BJ (cell line): ENCODE measurements around the gene RABAC1. TPM values are rescaled to one million over a fixed set of nuclear protein-coding genes. Genes with fewer than 3 reads are reported as not detected.
"Not testable (repeated sequence)": the region's sequence is repeated elsewhere in the genome, so short reads cannot be mapped to it uniquely, and the experiment has no call there.

ENCODE experiments used
- CTCF ChIA-PET: fragments of 350-600 bp; formaldehyde crosslinking; extraction: SDS; loops from one replicate; lab custom pipeline; 2021; ENCODE audit warnings: antibody characterized with exemption, inconsistent platforms; lab: Yijun Ruan, JAX
- POLR2A ChIA-PET: fragments of 300-600 bp; sonication (Branson Sonifier 250); formaldehyde crosslinking; extraction: SDS; loops from one replicate; lab custom pipeline; 2021; ENCODE audit warnings: antibody characterized with exemption; lab: Charles Lee
- DNase-seq: peaks from one replicate; pipeline ENCODE4 v3.0.0-alpha.2; 2011; ENCODE audit warnings: low read depth
- H3K27me3 ChIP-seq: 2 replicates; pipeline ENCODE4 v1.6.0; 2011; ENCODE audit warnings: low read length; ENCODE audit not compliant: control insufficient read depth, insufficient read depth
- H3K36me3 ChIP-seq: 2 replicates; pipeline ENCODE4 v1.5.1; 2011; ENCODE audit warnings: low read length; ENCODE audit not compliant: control insufficient read depth, insufficient read depth
- H3K4me3 ChIP-seq: 2 replicates; pipeline ENCODE4 v1.5.1; 2011; ENCODE audit warnings: low read depth, mild to moderate bottlenecking, control low read depth, low read length
- polyA plus RNA-seq: library from polyadenylated mRNA; depleted of rRNA; stranded (reverse); fragments of >200 nt; gene quantifications from 2 replicates; pipeline ENCODE4 v1.2.3, GENCODE V29; 2011
- TF ChIP-seq, protein P1 (sequence below): IDR thresholded peaks from 2 replicates; pipeline ENCODE4 v1.5.1; 2011; ENCODE audit warnings: low read depth, mild to moderate bottlenecking, control low read depth, inconsistent platforms, low read length, moderate library complexity; ENCODE audit not compliant: insufficient read depth

The RABAC1 gene
- polyA plus RNA-seq, 1 experiment: 361 TPM

GRCh38 chr19:41939861-41940730 lies 19.0 kb downstream of the RABAC1 start:
- TF ChIP-seq, protein P1, sequence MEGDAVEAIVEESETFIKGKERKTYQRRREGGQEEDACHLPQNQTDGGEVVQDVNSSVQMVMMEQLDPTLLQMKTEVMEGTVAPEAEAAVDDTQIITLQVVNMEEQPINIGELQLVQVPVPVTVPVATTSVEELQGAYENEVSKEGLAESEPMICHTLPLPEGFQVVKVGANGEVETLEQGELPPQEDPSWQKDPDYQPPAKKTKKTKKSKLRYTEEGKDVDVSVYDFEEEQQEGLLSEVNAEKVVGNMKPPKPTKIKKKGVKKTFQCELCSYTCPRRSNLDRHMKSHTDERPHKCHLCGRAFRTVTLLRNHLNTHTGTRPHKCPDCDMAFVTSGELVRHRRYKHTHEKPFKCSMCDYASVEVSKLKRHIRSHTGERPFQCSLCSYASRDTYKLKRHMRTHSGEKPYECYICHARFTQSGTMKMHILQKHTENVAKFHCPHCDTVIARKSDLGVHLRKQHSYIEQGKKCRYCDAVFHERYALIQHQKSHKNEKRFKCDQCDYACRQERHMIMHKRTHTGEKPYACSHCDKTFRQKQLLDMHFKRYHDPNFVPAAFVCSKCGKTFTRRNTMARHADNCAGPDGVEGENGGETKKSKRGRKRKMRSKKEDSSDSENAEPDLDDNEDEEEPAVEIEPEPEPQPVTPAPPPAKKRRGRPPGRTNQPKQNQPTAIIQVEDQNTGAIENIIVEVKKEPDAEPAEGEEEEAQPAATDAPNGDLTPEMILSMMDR: no peak
- Histone ChIP-seq H3K4me3 (peak overlapping the region; percentile 70), H3K36me3 (no peaks in the 10 kb centered on the region), H3K27me3 (peaks cover 4% of the 10 kb centered on the region)
- CTCF ChIA-PET: interaction anchor here (2.8 kb wide), 1 partner anchor 18 kb away, joined by 18 read pairs; the partner anchor contains the start of gene RABAC1
- no peak for DNase-seq
- POLR2A ChIA-PET: no interaction called here

GRCh38 chr19:41939209-41939608 lies 19.9 kb downstream of the RABAC1 start:
- DNase-seq, H3K4me3 ChIP-seq, POLR2A ChIA-PET, H3K36me3 ChIP-seq, CTCF ChIA-PET, H3K27me3 ChIP-seq: not testable (repeated sequence)

DNA sequence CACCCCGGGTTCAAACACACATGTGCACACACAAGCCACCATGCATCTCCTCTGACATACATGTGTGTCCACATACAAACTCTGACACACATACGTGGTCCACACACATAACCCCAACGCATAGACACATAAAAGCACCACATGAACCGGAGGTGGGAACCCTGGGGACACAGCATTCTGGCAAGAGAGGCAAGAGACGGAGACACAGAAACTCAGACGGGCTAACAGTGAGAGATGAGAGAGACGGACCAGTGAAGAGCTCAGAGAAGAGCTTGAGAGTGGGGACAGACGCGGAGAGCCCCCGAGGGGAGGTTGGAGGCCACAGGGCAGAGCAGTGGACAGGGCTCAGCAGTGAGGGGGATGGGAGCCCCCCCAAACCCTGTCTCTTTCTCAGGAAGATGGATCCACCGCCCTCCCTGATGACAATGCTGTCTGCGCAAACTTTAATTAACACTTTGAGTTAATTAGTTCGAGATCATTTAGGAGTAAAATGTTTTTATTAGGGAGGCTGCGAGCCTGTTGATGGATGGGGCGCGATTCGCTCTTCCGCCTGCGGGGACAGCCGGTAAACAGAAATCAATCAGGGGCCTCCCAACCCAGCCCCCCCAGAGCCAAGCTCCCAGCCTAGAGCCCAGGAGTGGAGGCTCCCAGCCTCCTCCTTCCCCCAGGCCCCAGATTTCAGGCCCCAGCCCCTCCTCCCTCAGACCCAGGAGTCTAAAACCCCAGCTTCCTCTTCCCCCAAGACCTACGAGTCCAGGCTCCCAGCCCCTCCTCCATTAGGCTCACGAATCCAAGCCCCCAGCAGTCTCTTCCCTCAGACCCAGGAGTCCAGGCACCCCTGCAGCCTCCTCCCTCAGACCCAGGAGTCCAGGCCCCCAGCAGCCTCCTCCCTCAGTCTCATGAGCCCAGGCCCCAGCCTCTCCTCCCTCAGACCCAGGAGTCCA lies 21.3 kb downstream of the RABAC1 start:
- TF ChIP-seq, protein P1: peak; percentile 14; the same call in 1 of the 2 replicates
- no peak for DNase-seq
- ChIA-PET CTCF (interaction anchor here (0.6 to 2.2 kb wide), 5 partner anchors 7 to 64 kb away, joined by 3 to 11 read pairs (median 4); partner anchors contain the start of gene ERFL), POLR2A (interaction anchor here (0.6 kb wide), 1 partner anchor 93 kb away, joined by 6 read pairs; no protein-coding TSS in a partner anchor)
- H3K4me3 ChIP-seq: no peak overlapping the region
- peaks cover 11% of the 10 kb centered on the region for H3K27me3 ChIP-seq
- H3K36me3 ChIP-seq: no peaks in the 10 kb centered on the region

- H3K4me3 ChIP-seq: no peak overlapping the region
- DNase-seq: no peak
- H3K36me3 ChIP-seq: no peaks in the 10 kb centered on the region
- POLR2A ChIA-PET: no interaction called here
- TF ChIP-seq, protein P1: no peak
- peaks cover 16% of the 10 kb centered on the region for H3K27me3 ChIP-seq
- CTCF ChIA-PET: interaction anchor here (0.6 to 2.2 kb wide), 5 partner anchors 8 to 64 kb away, joined by 3 to 11 read pairs (median 4); partner anchors contain the start of gene ERFL
Measured at GRCh38 chr19:41936961-41937360, 22.2 kb downstream of the RABAC1 start.

- POLR2A ChIA-PET: no interaction called here
- H3K4me3 ChIP-seq: no peak overlapping the region
Measured at GRCh38 chr19:41936416-41936850, 22.7 kb downstream of the RABAC1 start.

More at GRCh38 chr19:41936416-41936850, 22.7 kb downstream of the RABAC1 start:
- no peaks in the 10 kb centered on the region for H3K36me3 ChIP-seq
- CTCF ChIA-PET: interaction anchor here (1.2 to 2.2 kb wide), 2 partner anchors 9 to 63 kb away, joined by 4 to 11 read pairs; no protein-coding TSS in a partner anchor
- H3K27me3 ChIP-seq: peaks cover 21% of the 10 kb centered on the region
- TF ChIP-seq, protein P1: no peak
- no peak for DNase-seq
